NCI-H510A (cell line): ENCODE data around the gene GCHFR.

Experiments
- DNase-seq: peaks from one replicate; lab custom pipeline; 2025; lab: John Stamatoyannopoulos, UW

Gene GCHFR

GRCh38 chr15:40808861-40809450 is 45.1 kb downstream of the GCHFR start:
- no peak for DNase-seq

GRCh38 chr15:40812721-40813425 is 49.0 kb downstream of the GCHFR start:
- no peak for DNase-seq

GRCh38 chr15:40815042-40815698 is 51.3 kb downstream of the GCHFR start:
- no peak for DNase-seq
